Lung microvascular endothelial cell (primary cell): ENCODE measurements around the gene TAC4. TPM values are rescaled to one million over a fixed set of nuclear protein-coding genes. Genes with fewer than 3 reads are reported as not detected.

Experiments used
- DNase-seq, 2 donors: peaks; one replicate each; pipeline versions ENCODE4 v3.0.0 to v3.0.0-alpha.2; 2010; ENCODE audit warnings: low read depth in 2 of 2
- total RNA-seq: library from RNA; depleted of rRNA; stranded (reverse); fragments of >200 nt; gene quantifications from 2 replicates; pipeline ENCODE4 v1.2.1, GENCODE V29; 2014

Gene TAC4
- total RNA-seq, 1 donor from 2014 or later: not detected

DNA sequence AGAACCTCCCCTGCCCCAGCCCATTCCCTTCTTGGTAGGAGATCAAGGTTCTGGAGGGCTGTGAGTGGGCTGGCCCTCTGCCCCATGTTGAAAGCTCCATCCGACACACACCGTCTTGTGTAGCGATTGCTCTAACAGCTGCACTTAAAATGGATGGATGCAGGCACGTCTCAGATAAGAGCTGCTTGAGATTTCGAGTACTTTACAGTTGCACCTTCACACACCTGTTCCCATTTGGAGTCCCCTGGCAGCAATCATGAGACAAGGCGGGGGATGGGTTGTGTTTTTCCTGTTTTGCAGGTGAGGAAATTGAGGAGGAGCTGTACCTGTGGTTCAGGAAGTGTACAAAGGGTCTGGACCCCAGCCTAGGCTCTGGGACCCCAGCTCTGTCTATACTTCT is 25.6 kb upstream of the TAC4 start:
- DNase-seq: no peak

DNA sequence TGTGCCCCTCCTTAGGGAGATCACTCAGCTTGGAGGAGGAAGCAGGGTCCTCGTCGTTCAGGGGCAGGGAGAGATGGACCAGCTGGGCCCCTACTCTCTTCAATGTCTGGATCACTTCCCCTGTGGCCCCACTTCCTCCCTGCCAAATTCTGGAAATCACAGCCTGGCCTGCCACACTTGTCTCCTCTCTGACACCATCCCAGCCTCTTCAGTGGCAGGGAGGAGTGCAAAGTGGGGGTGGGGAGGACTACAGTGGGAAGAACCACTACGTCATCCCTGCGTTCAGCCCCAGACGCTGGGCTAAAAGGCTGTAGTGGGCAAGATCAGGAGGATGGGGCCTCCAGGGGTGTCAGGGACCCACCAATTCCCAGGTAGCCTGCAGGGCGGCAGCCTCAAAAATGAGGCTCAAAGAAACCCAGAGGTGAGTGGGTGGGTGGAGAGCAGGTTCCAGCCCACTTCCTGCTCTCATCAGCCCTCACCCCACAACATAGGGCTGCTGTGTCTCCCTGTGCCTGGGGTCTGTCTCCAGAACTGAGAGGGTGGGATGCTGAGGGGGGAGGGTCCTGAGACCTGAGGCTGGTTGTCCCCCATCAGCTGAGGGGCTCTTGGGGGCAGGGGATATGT is 25.0 kb upstream of the TAC4 start:
- DNase-seq: no peak

GRCh38 chr17:49871211-49871610 is 23.3 kb upstream of the TAC4 start:
- DNase-seq: no peak

DNA sequence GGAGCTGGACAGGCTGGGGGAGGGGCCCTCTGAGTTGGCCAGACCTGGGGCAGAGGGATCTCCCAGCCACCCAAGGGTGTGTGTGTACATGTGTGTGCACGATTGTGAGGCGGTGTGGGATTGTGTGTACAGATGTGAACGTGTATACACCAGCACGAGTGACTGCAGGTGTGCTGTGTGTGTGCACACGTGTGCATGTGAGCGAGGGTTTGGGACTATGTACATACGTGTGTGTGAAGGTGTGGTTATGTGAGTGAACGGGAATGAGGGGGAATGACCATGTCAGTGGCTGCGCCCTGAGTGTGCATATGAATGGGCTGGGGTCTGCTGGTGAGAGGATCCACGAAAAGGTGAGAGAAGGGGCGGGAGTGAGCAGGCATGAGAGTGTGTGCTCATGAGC is 22.4 kb upstream of the TAC4 start:
- DNase-seq: no peak

- no peak for DNase-seq
Observed at GRCh38 chr17:49869038-49869374, 21.1 kb upstream of the TAC4 start.

- DNase-seq: no peak
Observed at GRCh38 chr17:49866882-49867413, 19.1 kb upstream of the TAC4 start.

GRCh38 chr17:49866019-49866380 is 18.1 kb upstream of the TAC4 start:
- DNase-seq: no peak

GRCh38 chr17:49862781-49863331 is 15.0 kb upstream of the TAC4 start:
- no peak for DNase-seq

DNA sequence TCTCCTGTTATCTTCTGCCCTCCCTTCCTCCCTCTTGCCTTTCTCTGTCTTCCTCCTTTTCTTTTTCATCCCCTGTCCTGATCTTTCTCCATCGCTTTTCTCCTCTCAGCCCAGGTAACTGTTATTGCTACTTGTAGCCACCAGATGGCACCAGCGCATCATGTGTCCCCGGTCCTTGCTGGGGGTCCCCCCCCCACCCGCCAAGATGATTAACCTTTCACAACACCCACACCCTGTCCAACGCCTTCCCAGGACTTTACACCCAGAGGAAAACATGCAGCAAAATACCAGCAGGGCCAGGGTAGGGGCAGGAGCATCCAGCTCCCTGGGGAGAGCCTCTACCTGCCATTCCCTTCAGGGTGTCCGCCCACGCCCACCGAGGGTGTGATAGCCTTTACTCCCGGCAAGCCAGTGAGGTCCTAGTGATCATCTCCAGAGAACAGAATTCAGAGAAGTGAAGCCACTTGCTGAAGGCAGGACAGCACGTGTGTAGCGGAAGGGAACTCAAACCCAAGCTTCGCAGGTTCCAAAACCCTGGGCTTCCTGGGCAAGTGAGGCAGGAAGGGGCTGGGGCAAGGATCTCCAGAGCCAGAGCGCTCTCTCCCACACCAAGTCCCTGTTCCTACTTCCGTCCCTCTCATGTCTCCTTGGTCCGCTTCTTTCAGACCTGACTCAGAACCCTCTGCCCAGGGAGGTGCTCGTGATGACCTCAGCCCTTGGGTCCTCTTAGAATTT is 13.4 kb upstream of the TAC4 start:
- DNase-seq: peak; percentile 39 to 55

DNA sequence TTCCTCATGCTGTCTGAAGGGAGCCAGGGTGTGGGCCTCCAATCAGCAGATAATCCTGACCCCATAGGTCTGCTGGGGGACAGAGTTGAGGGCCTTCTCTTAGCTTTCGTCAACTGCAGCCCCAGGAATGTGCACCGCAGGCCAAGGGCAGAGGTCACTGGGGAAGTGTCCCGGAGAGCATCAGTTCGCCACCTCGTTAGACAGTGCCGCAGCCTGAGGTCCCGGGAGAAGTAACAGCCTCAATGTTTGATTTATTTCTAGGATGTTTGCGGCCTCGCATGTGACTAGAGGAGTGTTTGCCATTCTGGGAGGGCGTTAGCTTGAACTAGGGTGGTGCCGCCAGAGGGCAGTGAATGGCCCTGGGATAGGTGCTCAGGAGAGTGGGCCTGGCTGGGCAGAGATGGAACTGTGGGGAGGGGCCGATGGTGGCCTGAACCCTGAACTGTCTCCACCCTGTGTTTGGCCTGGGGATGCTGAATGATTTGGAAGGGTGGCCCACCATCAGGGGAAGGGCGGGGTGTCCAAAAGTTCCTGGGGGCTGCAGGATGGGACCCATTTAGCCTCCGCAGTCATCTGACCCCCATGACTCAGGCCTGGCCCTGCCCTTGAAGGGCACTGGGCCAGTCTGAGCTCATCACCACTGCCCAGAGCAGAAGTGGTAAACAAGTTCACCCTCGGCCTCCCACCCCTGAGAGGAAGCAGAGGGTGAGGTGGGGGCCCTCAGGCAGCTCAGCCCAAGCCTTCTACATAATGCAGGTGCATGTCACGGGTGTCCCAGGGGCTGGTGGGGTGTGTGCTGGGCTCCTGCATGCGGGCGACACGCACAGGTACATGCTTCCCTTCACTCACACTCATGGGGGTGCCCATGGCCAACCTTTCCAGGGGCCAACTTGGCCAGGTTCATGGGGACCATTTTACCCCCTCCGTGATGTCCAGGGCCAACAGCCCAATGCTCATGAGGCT is 12.4 kb upstream of the TAC4 start:
- DNase-seq: no peak

GRCh38 chr17:49858796-49859195 is 10.9 kb upstream of the TAC4 start:
- DNase-seq: no peak

- no peak for DNase-seq
Observed at GRCh38 chr17:49854126-49854525, 6.3 kb upstream of the TAC4 start.

- no peak for DNase-seq
Observed at GRCh38 chr17:49853470-49854015, 5.7 kb upstream of the TAC4 start.

DNA sequence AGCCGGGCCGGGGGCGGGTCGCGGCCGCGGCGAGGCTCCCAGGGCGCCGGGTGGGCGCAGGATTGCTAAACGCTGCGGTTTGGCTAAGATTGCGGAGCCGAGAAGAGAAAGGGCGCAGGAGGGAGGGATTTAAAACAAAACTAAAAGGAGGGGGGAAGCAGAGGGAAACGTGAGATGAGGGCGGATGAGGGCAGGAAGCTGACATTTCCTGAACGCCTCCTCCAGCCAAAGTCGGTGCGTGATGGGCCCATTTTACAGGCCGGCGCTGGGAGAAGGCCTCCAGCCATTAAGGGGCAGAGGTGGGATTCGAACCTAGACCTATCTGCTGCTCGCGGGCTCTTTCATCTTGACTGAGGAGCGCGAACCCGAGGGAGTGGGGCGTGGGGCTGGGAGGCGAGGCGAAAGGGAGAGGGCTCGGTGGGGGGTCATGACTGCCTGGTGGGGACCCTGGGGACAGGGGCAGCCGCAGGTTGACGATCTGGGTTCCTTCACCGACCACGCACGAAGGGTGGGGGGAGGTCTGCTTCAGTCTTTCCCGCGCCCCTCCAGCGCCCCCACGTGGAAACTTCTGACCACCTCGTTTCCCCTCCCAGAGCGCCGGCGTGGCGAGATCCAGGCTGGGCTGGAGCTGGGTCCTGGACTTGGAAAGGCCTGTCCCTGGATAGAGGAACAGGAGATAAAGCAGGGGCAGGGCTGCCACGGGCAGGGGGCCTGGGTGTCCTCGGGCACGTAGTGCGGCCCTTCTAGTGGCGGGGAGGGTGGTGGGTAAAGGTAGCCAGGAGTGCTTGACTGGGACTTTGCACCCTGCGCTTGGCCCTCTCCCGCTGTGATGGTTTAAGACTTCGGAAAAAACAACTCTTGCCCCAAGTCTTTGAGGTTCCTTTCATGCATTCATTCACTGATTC is 3.8 kb upstream of the TAC4 start:
- peak; percentile 64 to 88 for DNase-seq

GRCh38 chr17:49850772-49851386 is 3.0 kb upstream of the TAC4 start:
- peak in 1 of 2 donors; percentile 27 for DNase-seq

DNA sequence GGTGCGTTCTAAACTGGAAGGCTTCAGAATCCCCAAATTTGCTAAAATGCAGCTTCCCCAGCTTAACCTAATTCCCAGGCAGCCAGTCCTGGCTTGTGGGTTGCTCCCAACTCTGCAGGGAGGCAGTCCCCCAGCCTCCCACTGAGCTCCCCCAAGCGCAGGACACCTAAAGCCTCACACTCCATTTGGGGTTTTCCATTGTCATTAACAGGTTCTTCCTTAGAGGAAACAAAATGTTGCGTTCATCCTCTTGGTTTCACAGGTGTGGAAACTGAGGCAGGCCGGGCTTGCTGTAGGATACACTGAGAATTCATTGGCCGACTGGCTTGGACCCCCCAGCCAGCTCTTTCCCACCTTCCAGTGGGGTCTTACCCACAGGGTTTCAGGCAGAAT is 2.3 kb upstream of the TAC4 start:
- DNase-seq: no peak

- DNase-seq: no peak
Observed at GRCh38 chr17:49848739-49849138, 870 bp upstream of the TAC4 start.

DNA sequence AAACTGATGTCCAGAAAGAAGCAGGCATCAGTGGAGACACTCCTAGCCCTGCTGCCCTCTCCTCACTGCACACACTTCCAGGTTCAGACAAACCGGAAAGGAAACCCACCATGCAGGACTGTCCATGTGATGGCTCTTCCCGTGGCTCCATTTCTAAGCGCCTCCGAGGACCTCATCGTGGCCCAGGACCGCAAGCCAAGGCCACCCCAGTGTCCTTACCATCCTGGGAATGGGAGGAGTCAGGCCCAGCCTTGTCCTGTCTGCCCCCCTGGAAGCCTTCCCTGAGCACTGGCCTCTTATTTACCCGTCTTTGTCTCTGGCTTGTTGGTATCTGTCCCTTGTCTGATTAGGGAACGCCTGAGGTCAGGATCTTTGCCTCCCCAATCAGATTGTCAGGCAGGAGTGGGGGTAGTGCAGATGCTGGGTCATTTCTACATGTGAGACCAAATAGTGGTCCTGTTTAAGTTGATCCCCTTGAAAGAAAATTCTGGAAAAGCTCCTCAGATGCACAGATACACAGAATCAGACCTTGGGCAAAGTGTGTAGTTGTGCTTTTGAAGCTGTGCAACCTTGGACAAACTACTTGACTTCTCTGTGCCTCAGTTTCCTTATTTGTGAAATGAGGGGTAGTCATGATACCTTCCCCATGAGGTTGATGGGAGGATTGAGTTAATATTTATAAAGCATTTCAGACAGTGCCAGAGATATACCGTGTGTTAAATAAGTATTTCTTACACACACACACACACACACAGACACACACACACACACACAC is 744 bp downstream of the TAC4 start:
- no peak for DNase-seq

GRCh38 chr17:49845321-49845720 is 2.5 kb downstream of the TAC4 start:
- no peak for DNase-seq
